ENCODE results near the gene KRT82.
"Not testable (repeated sequence)": the region's sequence is repeated elsewhere in the genome, so short reads cannot be mapped to it uniquely, and the experiment has no call there.

Gene KRT82

DNA sequence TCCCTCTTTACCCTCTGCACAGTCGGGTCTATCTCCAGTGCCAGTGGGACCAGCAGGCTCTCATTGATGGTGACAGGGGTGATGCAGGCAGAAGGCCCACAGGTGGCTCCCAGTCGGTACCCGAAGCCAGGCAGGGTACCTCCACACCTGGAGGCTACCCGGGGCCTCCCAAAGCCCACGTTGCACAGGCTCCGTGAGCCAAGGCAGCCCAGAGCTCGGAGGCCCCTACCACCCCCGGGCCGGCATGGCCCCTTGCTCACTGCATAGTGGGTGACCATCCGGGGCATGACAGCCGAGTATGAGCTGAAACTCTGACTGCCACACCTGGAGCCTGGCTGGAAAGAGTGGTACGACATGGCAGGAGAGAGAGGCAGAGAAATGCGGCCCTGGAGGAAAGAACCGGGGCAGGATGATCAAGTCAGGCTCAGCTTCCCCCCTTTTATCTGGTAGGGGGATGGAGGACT is at the start of gene KRT82:
TSS of gene KRT82 (minus strand) at position 414 of the 464 bp plus-strand sequence. CDS start at position 356, 58 bp downstream.
- no peak for DNase-seq (ENCODE audit: low read depth in 2 of 2)

- DNase-seq (ENCODE audit: low read depth in 2 of 2): no peak
Observed at GRCh38 chr12:52455821-52456220, 49.7 kb upstream of the KRT82 start.

DNA sequence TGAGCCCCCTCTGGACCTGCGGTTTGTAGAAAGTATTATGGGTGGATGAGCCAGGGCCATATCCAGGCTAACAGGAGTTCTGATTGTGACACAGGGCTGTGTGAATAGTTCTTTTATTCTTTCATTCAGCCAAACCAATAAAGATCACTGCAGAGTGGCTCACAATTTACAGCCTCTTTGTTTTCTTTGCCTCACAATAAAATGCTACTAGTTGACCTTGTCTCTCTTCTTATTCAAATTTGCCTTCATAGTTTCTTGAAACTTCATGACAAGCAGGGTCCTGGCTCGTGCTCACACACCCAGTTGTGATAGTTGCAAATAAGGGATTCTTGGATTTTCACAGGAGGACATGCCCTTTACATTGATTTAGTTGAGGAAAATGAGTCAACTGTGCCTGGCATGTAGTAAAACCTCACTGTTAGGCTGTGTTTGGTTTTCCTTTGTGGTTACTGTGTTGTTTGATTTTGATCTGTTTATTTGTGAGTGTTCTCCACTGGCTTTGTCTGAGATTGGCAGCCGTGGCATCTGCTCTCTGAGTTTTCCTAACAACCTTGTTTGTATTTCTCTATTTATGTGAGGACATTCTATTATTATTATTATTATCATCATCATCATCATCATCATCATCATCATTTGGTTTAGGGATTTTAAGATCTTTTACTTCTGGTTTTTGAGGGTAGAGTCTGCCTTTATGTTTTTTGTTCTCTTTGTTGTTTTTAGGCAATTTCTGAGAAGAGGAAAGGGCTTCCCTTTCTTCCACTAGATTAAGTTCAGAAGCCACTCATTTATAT is 48.5 kb upstream of the KRT82 start:
- no peak for DNase-seq (ENCODE audit: low read depth in 2 of 2)

- no peak for DNase-seq (ENCODE audit: low read depth in 2 of 2)
Observed at GRCh38 chr12:52452101-52452500, 46.0 kb upstream of the KRT82 start, which contains the start of gene KRT6B. Gene KRT6B (minus strand): TSS chr12:52452146. CDS start chr12:52452078, 68 bp downstream.

GRCh38 chr12:52448228-52448627 is 42.1 kb upstream of the KRT82 start:
- DNase-seq (ENCODE audit: low read depth in 2 of 2): no peak

DNA sequence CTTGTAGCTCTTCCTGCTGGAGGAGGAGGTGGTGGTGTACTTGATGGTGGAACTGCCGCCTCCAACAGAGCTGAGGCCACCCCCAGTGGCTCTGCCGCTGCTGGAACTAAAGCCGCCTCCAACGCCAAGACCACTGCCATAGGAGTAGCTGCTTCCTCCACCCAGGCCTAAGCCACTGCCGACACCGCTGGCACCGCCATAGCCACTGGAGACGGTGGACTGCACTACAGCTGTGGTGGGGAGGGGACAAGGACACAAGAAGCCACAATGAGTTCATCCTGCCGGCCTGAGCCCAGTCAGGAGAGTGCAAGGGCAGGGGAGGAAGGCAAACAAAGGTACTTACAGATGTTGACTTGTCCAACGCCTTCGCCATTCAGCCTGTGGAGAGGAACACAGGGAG is 41.1 kb upstream of the KRT82 start:
- DNase-seq (ENCODE audit: low read depth in 2 of 2): not testable (repeated sequence)

GRCh38 chr12:52446367-52447045 is 40.4 kb upstream of the KRT82 start:
- DNase-seq (ENCODE audit: low read depth in 2 of 2): no peak

GRCh38 chr12:52445876-52446275 is 39.7 kb upstream of the KRT82 start:
- DNase-seq (ENCODE audit: low read depth in 2 of 2): no peak

- DNase-seq (ENCODE audit: low read depth in 2 of 2): no peak
Observed at GRCh38 chr12:52444647-52445595, 38.8 kb upstream of the KRT82 start.

- no peak for DNase-seq (ENCODE audit: low read depth in 2 of 2)
Observed at GRCh38 chr12:52443966-52444365, 37.8 kb upstream of the KRT82 start.

DNA sequence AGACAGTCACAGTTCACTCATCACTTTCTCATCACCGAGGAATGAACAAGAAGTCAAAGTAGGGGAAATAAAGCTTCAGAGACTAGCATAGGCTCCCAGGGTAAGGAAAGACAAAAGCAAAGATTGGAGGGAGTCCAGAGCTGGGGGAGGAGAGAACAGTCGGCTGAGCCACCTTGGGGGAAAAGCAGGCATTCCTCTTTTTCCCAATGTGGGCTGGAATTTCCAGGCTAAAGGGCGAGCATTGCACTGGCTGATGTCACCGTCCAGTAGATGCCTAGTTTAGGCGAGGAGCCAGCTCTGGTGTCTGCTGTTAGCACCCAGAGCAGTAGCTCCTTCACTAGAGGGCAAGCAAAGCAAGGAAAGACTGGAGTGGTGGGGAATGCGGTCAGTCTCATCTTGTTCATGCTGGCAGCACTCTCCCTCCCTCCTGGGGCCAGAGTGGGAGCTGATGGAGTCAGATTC is 36.5 kb upstream of the KRT82 start:
- no peak for DNase-seq (ENCODE audit: low read depth in 2 of 2)

DNA sequence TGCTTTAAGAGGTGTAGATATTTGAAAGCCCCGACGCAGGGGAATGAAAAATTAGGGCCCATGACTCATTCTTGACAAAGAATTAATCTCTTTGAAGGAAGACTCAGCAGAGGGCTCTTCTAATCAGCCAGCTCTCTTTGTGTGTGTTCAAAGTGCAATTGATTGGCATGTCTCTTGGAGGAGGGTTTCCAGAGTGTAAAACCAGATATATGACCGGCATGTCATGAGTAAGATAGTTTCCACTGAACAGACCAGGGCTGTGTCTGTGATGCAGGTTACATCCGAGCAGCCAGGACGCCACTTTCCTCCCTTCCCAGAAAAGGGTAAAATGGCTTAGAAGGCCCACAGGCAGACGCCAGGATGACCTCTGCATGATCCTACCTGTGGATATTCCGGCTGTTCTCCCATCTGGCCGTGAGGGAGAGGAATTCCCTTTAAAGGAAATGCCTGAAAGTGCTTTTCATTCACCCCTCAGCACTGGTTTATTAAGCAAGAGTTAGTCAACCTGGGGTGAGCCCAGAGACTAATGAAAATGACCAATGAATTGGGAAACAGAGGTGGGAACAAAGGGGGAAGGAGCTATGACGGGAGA is 35.3 kb upstream of the KRT82 start:
- DNase-seq (ENCODE audit: low read depth in 2 of 2): no peak

DNA sequence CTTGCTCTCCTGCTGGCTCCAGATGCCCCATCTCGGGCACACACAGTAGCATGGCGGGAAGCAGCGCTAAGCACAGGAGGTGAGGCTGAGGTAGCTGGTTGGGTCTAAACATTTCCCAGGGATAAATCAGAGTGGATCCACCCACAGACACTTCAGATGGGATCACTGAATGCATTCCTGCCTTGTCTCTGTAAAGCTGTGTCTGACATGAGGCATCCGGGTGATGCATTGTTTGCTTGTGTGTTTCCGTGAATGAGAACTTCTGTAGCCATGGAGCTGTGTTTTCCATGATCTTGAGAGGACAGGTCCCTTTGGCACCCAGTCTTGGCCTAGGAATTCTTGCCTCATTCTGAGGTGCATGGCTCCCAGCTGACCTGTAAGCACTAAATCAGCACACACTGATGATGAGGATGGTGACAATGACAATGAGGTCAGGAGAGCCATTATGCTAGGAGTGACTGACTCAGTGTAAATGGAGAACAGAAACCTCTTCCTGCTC is 34.7 kb upstream of the KRT82 start:
- no peak for DNase-seq (ENCODE audit: low read depth in 2 of 2)

DNA sequence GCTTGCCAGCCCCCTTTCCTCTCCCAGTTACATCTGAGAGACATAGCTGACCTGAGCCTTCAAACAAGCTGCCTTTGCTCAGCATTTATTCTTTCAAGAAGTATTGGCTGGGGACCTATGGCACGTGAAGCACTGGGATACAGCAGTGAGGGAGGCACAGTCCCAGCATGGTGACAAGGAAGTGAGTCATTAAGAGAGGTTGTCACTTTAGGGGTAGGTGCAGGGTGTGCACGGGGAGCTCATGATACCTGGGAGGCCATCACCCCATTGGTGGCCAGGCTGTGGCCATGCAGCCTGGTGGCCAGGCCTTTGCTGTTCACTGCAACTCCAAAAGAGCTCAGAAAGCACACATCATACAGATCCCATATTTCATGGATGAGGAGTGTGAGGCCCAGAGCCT is 33.7 kb upstream of the KRT82 start:
- no peak for DNase-seq (ENCODE audit: low read depth in 2 of 2)

DNA sequence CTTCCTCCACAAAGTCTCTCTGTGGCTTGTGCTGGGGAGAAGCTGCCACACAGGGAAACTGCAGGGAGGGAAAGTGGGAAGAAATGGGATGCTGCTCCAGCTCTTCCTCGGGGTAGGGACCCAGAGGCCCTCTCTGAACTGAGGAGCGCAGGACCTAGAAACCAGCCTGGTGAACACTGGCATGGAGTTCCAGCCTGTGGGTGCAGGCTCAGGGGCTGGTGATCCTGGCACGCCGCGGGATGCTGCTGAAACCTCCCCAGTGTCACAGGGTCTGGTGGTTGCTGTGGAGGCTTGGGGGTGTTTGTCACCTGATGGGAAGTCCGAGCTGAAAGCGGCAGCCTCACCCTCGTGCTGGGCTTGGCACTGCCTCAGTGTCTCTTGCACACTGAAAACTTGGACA is 33.3 kb upstream of the KRT82 start:
- no peak for DNase-seq (ENCODE audit: low read depth in 2 of 2)

- DNase-seq (ENCODE audit: low read depth in 2 of 2): no peak
Observed at GRCh38 chr12:52438305-52439301, 32.5 kb upstream of the KRT82 start.

DNA sequence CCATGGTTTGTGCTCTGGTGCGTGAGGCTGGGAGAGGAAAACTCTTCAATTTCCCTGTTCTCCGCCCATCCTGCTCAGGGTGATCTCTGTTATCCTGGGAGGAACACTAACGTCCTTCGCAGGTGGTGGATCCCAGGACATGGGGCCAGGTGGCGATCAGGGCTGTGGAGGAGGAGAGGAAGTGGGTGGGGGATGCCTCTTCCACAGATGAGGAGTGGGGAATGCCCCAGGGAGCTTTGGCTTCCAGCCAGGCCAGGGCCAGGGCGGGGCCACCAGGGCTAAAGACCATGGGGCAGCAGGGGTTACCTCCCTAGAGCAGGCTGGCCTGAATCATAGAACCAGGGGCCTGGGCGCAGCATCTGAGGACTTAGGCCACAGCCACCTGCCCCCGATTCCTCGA is 31.4 kb upstream of the KRT82 start:
- DNase-seq (ENCODE audit: low read depth in 2 of 2): no peak

DNA sequence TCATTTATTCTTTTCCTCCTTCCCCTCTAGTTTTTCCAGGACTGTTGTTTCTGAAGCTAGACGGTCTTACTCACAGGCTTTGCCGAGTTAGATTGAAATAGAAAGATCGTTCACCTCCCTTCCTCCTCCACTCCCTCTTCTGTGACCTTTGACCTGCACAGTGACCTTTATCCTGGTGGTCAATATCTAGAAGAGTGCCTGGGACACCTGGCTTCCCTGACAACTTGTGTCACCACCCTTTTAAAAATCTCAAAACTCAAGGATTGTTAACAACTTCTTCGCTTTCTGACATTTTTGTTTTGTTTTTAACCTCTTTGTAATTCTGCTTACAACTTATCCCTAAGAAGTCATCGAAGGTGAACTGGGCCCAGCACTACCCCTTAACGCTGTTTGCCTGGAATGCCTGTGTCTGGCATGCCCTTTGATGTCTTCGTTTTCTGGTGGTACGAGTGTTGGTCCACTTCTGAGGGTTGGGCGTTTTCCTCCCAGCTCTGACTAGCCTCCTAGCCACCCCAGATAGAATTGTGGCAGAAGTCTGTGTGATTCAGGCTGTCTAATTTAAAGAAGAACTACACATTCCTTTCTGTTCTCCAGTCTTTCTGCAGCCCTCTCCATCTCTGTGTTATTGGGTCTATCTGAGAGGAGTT is 30.8 kb upstream of the KRT82 start:
- no peak for DNase-seq (ENCODE audit: low read depth in 2 of 2)

- no peak for DNase-seq (ENCODE audit: low read depth in 2 of 2)
Observed at GRCh38 chr12:52436000-52436827, 30.1 kb upstream of the KRT82 start.

All from activated CD8-positive, alpha-beta memory T cell treated with anti-CD3 and anti-CD28 coated beads for 4 hours (primary cell).